Thyroid gland (tissue), 4 donors: ENCODE data around the gene CDC42EP5. TPM values are rescaled to one million over a fixed set of nuclear protein-coding genes. Genes with fewer than 3 reads are reported as not detected.

Experiments used
- DNase-seq, 2 donors: peaks; one replicate each; pipeline ENCODE4 v3.0.0-alpha.2; 2019
- H3K27ac ChIP-seq, 3 donors: fragments of 200-600 bp; sonication (generic); 1 replicate in 2 of 3; 2 replicates in 1 of 3; pipeline ENCODE4 v1.5.1; 2016 to 2019; ENCODE audit warnings: mild to moderate bottlenecking in 1 of 3, moderate library complexity in 1 of 3
- H3K27me3 ChIP-seq: fragments of 200-600 bp; sonication (generic); one replicate; pipeline ENCODE4 v1.5.1; 2019
- H3K36me3 ChIP-seq, 2 donors: fragments of 200-600 bp; sonication (generic); one replicate each; pipeline ENCODE4 v1.5.1; 2016 to 2019
- H3K4me1 ChIP-seq, 2 donors: fragments of 200-600 bp; sonication (generic); one replicate each; pipeline ENCODE4 v1.5.1; 2017 to 2019
- H3K4me3 ChIP-seq, 3 donors: fragments of 200-600 bp; sonication (generic); replicated peaks in 1 of 3; 1 replicate in 2 of 3; 2 replicates in 1 of 3; pipeline ENCODE4 v1.5.1; 2016; ENCODE audit warnings: mild to moderate bottlenecking in 1 of 3
- H3K9me3 ChIP-seq: fragments of 200-600 bp; sonication (generic); one replicate; pipeline ENCODE4 v1.5.1; 2017
- POLR2A ChIP-seq, 2 donors: fragments of 450-650 bp; IDR thresholded peaks; one replicate each; pipeline ENCODE4 v1.6.1; 2017; ENCODE audit warnings: antibody characterized with exemption in 2 of 2, mild to moderate bottlenecking in 2 of 2, moderate library complexity in 1 of 2
- WGBS, 2 donors: methylation state at CpG; one replicate each; pipeline ENCODE4 v1.1.5; 2017; 5-methylcytosine and 5-hydroxymethylcytosine counted together
- intact Hi-C: fragments of 100-400 bp; cut with DNase I; formaldehyde crosslinking; loops from one replicate; pipeline ENCODE4 v1.15.1; 2023
- total RNA-seq, 4 donors: library from RNA; depleted of rRNA; stranded (reverse); fragments of >200 nt; gene quantifications; one replicate each; pipeline ENCODE4 v1.2.3, GENCODE V29; 2016
- TF ChIP-seq, protein P1 (sequence below), 6 experiments: fragments of 200-600 bp in 3 of 6; fragments of 450-650 bp in 3 of 6; sonication (generic) in 3 of 6; IDR thresholded peaks; one replicate each; pipeline ENCODE4 v1.5.1; 2016 to 2019; ENCODE audit warnings: antibody characterized with exemption in 6 of 6, mild to moderate bottlenecking in 2 of 6, inconsistent platforms in 1 of 6, moderate library complexity in 1 of 6

The CDC42EP5 gene
- total RNA-seq, 4 donors from 2014 or later, result 1.8 to 18.7 (median 12.1) TPM

DNA sequence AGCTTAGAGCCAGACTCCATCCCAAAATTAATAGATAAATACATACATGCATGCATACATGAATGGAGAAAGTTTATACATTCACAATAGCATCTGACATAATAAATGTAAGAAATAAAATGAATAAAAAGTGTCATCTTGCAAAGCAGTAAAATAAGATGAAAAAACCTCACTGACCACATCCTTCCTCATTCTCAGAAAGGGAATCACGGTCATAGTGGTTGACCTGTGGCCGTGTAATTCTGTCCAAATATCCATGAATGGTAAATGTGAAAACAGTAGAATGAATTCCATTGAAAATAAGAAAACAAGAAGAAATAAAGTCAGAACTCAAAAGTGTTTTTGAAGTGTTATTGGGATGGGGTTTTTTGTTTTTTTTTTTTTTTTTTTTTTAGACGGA, 9.8 kb upstream of the CDC42EP5 start:
- 69 to 82% methylated on average over 3 of the region's 3 CpGs for WGBS, 2 donors
- intact Hi-C loops, result no loop called here
- no peak for DNase-seq

GRCh38 chr19:54481326-54481930, 8.3 kb upstream of the CDC42EP5 start:
- no peak for DNase-seq
- WGBS, 2 donors, result 12 to 14% methylated on average over 16 of the region's 16 CpGs
- intact Hi-C loops, result no loop called here

More for the DNA sequence above, 9.8 kb upstream of the CDC42EP5 start:
- no peak overlapping the region for H3K27ac ChIP-seq
- no peaks in the 10 kb centered on the region for H3K4me1 ChIP-seq
- H3K27me3 ChIP-seq, result no peaks in the 10 kb centered on the region
- no peaks in the 10 kb centered on the region for H3K36me3 ChIP-seq
- TF ChIP-seq POLR2A (IDR thresholded peaks at IDR 0.05), result no peak
- TF ChIP-seq, protein P1, sequence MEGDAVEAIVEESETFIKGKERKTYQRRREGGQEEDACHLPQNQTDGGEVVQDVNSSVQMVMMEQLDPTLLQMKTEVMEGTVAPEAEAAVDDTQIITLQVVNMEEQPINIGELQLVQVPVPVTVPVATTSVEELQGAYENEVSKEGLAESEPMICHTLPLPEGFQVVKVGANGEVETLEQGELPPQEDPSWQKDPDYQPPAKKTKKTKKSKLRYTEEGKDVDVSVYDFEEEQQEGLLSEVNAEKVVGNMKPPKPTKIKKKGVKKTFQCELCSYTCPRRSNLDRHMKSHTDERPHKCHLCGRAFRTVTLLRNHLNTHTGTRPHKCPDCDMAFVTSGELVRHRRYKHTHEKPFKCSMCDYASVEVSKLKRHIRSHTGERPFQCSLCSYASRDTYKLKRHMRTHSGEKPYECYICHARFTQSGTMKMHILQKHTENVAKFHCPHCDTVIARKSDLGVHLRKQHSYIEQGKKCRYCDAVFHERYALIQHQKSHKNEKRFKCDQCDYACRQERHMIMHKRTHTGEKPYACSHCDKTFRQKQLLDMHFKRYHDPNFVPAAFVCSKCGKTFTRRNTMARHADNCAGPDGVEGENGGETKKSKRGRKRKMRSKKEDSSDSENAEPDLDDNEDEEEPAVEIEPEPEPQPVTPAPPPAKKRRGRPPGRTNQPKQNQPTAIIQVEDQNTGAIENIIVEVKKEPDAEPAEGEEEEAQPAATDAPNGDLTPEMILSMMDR (IDR thresholded peaks at IDR 0.05), result no peak
- no peak overlapping the region for H3K4me3 ChIP-seq
- H3K9me3 ChIP-seq, result no peaks in the 10 kb centered on the region

GRCh38 chr19:54480051-54480450, 7.0 kb upstream of the CDC42EP5 start:
- DNase-seq, result no peak
- H3K4me3 ChIP-seq, result no peak overlapping the region
- no peaks in the 10 kb centered on the region for H3K36me3 ChIP-seq
- intact Hi-C loops, result no loop called here
- H3K27ac ChIP-seq, result no peak overlapping the region
- H3K4me1 ChIP-seq, result no peaks in the 10 kb centered on the region
- WGBS, 2 donors, result 73 to 79% methylated on average over 2 of the region's 2 CpGs
- H3K9me3 ChIP-seq, result no peaks in the 10 kb centered on the region
- H3K27me3 ChIP-seq, result no peaks in the 10 kb centered on the region
- TF ChIP-seq, protein P1 (IDR thresholded peaks at IDR 0.05), result no peak
- no peak for TF ChIP-seq POLR2A (IDR thresholded peaks at IDR 0.05)

More at GRCh38 chr19:54481326-54481930, 8.3 kb upstream of the CDC42EP5 start:
- no peaks in the 10 kb centered on the region for H3K27me3 ChIP-seq
- TF ChIP-seq, protein P1 (IDR thresholded peaks at IDR 0.05), result peak in 5 of 6 experiments; percentile 12 to 63 (median 27)
- no peak for TF ChIP-seq POLR2A (IDR thresholded peaks at IDR 0.05)
- H3K4me3 ChIP-seq, result no peak overlapping the region
- H3K9me3 ChIP-seq, result no peaks in the 10 kb centered on the region
- no peaks in the 10 kb centered on the region for H3K36me3 ChIP-seq
- no peak overlapping the region for H3K27ac ChIP-seq
- no peaks in the 10 kb centered on the region for H3K4me1 ChIP-seq

GRCh38 chr19:54478677-54479266, 5.7 kb upstream of the CDC42EP5 start:
- no peak for DNase-seq
- no peak overlapping the region for H3K4me3 ChIP-seq
- no peak overlapping the region for H3K27ac ChIP-seq
- TF ChIP-seq, protein P1 (IDR thresholded peaks at IDR 0.05), result peak in 2 of 6 experiments; percentile 26 to 53
- no peak for TF ChIP-seq POLR2A (IDR thresholded peaks at IDR 0.05)
- H3K27me3 ChIP-seq, result no peaks in the 10 kb centered on the region
- H3K4me1 ChIP-seq, result no peaks in the 10 kb centered on the region
- intact Hi-C loops, result no loop called here
- WGBS, 2 donors, result 12 to 14% methylated on average over 10 of the region's 10 CpGs
- H3K9me3 ChIP-seq, result no peaks in the 10 kb centered on the region
- H3K36me3 ChIP-seq, result no peaks in the 10 kb centered on the region

DNA sequence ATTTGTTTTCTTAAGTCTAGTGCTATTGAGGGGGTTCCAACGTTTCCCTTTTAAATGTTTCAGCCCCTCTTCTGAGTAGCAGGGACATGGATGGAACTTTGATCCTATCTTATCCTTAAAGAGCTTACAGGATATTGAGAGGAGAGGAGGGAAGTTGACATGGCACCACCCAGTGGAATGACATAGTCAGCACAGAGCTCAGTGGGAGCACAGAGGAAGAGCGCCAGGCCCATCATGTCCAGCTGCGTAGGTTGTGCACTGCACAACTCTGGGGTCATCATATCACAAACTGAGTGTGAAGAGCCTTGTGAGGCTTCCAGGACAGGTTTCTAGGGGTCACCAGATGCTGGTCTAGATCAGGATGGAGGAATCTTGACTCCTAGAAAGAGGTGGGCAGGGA, 4.6 kb upstream of the CDC42EP5 start:
- DNase-seq, result no peak
- H3K9me3 ChIP-seq, result no peaks in the 10 kb centered on the region
- no peak for TF ChIP-seq POLR2A (IDR thresholded peaks at IDR 0.05)
- TF ChIP-seq, protein P1 (IDR thresholded peaks at IDR 0.05), result no peak
- H3K4me3 ChIP-seq, result no peak overlapping the region
- 64 to 68% methylated on average over 3 of the region's 3 CpGs for WGBS, 2 donors
- H3K27ac ChIP-seq, result no peak overlapping the region
- intact Hi-C loops, result no loop called here
- H3K36me3 ChIP-seq, result no peaks in the 10 kb centered on the region
- no peaks in the 10 kb centered on the region for H3K27me3 ChIP-seq
- H3K4me1 ChIP-seq, result peaks cover 0 to 8% of the 10 kb centered on the region in 2 donors
